ENCODE measurements around the gene S100A1. TPM values are rescaled to one million over a fixed set of nuclear protein-coding genes. Genes with fewer than 3 reads are reported as not detected.

The S100A1 gene
- total RNA-seq, 2 experiments from 2014 or later, result not detected

Other genes starting within 250 kb of the S100A1 start
- not detected for gene S100A8, start 237.4 kb upstream of the S100A1 start, total RNA-seq
- gene S100A7A, start 211.9 kb upstream of the S100A1 start, total RNA-seq, result not detected
- not detected for gene S100A7, start 167.8 kb upstream of the S100A1 start, total RNA-seq
- 100 to 1,000 TPM; 219 to 349 TPM for gene S100A6, start 92.4 kb upstream of the S100A1 start, total RNA-seq
- gene S100A5, start 87.5 kb upstream of the S100A1 start, total RNA-seq, result 1 to 10 TPM; 2.4 to 3.4 TPM
- gene S100A4, start 82.6 kb upstream of the S100A1 start, total RNA-seq, result 100 to 1,000 TPM in 1 of 2 experiments, 10 to 100 TPM in 1; 84.8 to 166 TPM
- gene S100A3, start 79.2 kb upstream of the S100A1 start, total RNA-seq, result not detected
- 1 to 10 TPM; 3.3 to 7.0 TPM for gene S100A2, start 62.6 kb upstream of the S100A1 start, total RNA-seq
- gene S100A16, start 15.3 kb upstream of the S100A1 start, total RNA-seq, result not detected
- gene S100A14, start 12.1 kb upstream of the S100A1 start, total RNA-seq, result under 1 TPM; 0.14 to 0.34 TPM
- gene S100A13, start 929 bp upstream of the S100A1 start, total RNA-seq, result 1 to 10 TPM; 5.4 TPM
- gene CHTOP, start 5.6 kb downstream of the S100A1 start, total RNA-seq, result 10 to 100 TPM; 85.1 to 91.4 TPM
- gene SNAPIN, start 30.3 kb downstream of the S100A1 start, total RNA-seq, result 10 to 100 TPM; 34.2 to 38.4 TPM
- 100 to 1,000 TPM; 325 to 435 TPM for gene ILF2, start 42.6 kb downstream of the S100A1 start, total RNA-seq
- under 1 TPM; 0.04 to 0.11 TPM for gene NPR1, start 50.3 kb downstream of the S100A1 start, total RNA-seq
- gene INTS3, start 99.6 kb downstream of the S100A1 start, total RNA-seq, result 10 to 100 TPM; 52.0 to 58.0 TPM
- gene SLC27A3, start 147.0 kb downstream of the S100A1 start, total RNA-seq, result 1 to 10 TPM; 5.9 to 9.3 TPM